HG03354 (cell line): ENCODE measurements around the gene GRAP2.

ENCODE experiments used
- ATAC-seq: cut with Tn5 transposase; IDR thresholded peaks from one replicate; pipeline ENCODE4 v1.9.1; 2021; ENCODE audit warnings: mild to moderate bottlenecking; ENCODE audit not compliant: unreplicated experiment, poor library complexity, severe bottlenecking

Gene GRAP2

GRCh38 chr22:39920134-39920743 is 19.4 kb downstream of the GRAP2 start:
- no peak for ATAC-seq

GRCh38 chr22:39923696-39924095 is 22.8 kb downstream of the GRAP2 start:
- no peak for ATAC-seq

- no peak for ATAC-seq
Observed at GRCh38 chr22:39924286-39924685, 23.4 kb downstream of the GRAP2 start.

- ATAC-seq = no peak
Observed at GRCh38 chr22:39925273-39925672, 24.4 kb downstream of the GRAP2 start.

GRCh38 chr22:39925909-39926679 is 25.2 kb downstream of the GRAP2 start:
- ATAC-seq = no peak

- no peak for ATAC-seq
Observed at GRCh38 chr22:39926753-39927152, 25.9 kb downstream of the GRAP2 start.

- ATAC-seq = no peak
Observed at GRCh38 chr22:39927544-39927943, 26.7 kb downstream of the GRAP2 start.

- no peak for ATAC-seq
Observed at GRCh38 chr22:39928536-39929520, 27.9 kb downstream of the GRAP2 start.

GRCh38 chr22:39931251-39931650 is 30.4 kb downstream of the GRAP2 start:
- no peak for ATAC-seq

GRCh38 chr22:39932166-39932565 is 31.3 kb downstream of the GRAP2 start:
- no peak for ATAC-seq

GRCh38 chr22:39932918-39933649 is 32.2 kb downstream of the GRAP2 start:
- ATAC-seq = no peak

GRCh38 chr22:39933741-39934140 is 32.9 kb downstream of the GRAP2 start:
- ATAC-seq = no peak

GRCh38 chr22:39935116-39935515 is 34.2 kb downstream of the GRAP2 start:
- no peak for ATAC-seq

- ATAC-seq = no peak
Observed at GRCh38 chr22:39935612-39936011, 34.7 kb downstream of the GRAP2 start.

GRCh38 chr22:39936523-39937145 is 35.8 kb downstream of the GRAP2 start:
- ATAC-seq = no peak

GRCh38 chr22:39937906-39938305 is 37.0 kb downstream of the GRAP2 start:
- no peak for ATAC-seq

GRCh38 chr22:39938509-39939111 is 37.7 kb downstream of the GRAP2 start:
- no peak for ATAC-seq

- no peak for ATAC-seq
Observed at GRCh38 chr22:39939830-39940229, 38.9 kb downstream of the GRAP2 start.

- ATAC-seq = no peak
Observed at GRCh38 chr22:39940757-39941305, 39.9 kb downstream of the GRAP2 start.
